ENCODE measurements around the gene PTGR3. TPM values are rescaled to one million over a fixed set of nuclear protein-coding genes. Genes with fewer than 3 reads are reported as not detected.

Gene PTGR3, protein sequence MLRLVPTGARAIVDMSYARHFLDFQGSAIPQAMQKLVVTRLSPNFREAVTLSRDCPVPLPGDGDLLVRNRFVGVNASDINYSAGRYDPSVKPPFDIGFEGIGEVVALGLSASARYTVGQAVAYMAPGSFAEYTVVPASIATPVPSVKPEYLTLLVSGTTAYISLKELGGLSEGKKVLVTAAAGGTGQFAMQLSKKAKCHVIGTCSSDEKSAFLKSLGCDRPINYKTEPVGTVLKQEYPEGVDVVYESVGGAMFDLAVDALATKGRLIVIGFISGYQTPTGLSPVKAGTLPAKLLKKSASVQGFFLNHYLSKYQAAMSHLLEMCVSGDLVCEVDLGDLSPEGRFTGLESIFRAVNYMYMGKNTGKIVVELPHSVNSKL
- 2.7 and 3.5 TPM in 2 replicates for polyA plus RNA-seq (2013)

DNA sequence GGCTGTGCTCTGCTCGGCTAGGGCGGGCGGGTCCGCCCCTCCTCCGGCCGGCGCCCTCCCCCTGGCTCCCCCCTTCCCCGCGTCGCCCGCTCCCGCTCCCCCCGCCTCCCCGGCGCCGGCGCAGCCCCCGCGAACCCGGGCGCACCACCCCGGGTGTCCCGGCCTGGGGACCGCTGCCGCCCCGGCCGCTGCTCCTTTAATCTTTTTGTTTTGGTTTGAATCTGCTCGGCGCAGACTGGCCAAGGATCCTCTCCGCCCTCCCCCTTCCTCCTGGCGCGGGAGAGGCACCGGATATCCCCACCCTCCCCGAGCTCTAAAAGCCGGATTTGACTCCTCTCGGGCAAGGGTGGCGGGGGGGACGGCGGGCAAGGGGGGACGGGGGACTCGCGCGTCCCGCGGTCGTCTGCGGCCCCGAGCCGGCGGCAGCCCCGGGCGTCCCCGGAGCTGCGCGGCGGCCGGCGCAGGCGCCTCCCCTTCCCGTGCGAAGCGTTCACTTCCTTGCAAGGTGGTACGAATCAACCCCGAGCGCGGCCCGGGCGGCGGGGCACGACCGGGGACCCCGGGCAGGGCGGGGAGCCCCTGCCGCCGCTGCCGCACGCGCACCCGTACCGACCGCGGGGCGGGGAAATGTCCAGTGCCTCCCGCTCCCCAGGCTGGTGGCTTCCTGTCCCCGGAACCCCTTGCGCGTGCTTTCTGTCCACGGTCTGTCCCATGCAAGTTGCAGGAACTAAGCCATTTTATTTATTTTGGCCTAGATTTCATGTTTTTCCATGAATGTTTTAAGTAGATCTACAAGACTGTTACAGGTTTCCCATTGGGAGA, at the start of gene PTGR3:
Gene PTGR3, minus strand, starts transcription at position 11 of the 822 bp plus-strand sequence. CDS start 81 bp downstream, outside the sequence.
- peaks cover 13 to 18% of the 10 kb centered on the region in 2 experiments for H3K4me1 ChIP-seq (ENCODE audit: control insufficient read depth in 1 of 2, insufficient read depth in 2 of 2, low read length in 2 of 2)
- no CpG with 5 or more reads among the region's 88 CpGs for WGBS (ENCODE audit: extremely low coverage, insufficient coverage, insufficient read length)
- peaks cover 8% of the 10 kb centered on the region for H3K79me1 ChIP-seq (ENCODE audit: low read length)
- H3K18ac ChIP-seq (ENCODE audit: low read length), result peak within 1 kb of the TSS; percentile 83
- H4K91ac ChIP-seq (ENCODE audit: low read depth, low read length), result peak within 1 kb of the TSS; percentile 97
- H3K27me3 ChIP-seq (ENCODE audit: insufficient read depth, low read length), result peaks cover 50% of the 10 kb centered on the region
- peaks cover 5% of the 10 kb centered on the region for H3K79me2 ChIP-seq (ENCODE audit: control insufficient read depth, insufficient read depth, low read length, poor library complexity)
- H3K4me3 ChIP-seq (ENCODE audit: low read depth, low read length), result peak within 1 kb of the TSS; percentile 83
- H2BK120ac ChIP-seq (ENCODE audit: insufficient read depth, low read length, poor library complexity), result peak within 1 kb of the TSS; percentile 71
- no peak within 1 kb of the TSS for H2AK5ac ChIP-seq (ENCODE audit: low read length)
- peak within 1 kb of the TSS; percentile 77 for H3K27ac ChIP-seq (ENCODE audit: low read depth, low read length)
- peak within 1 kb of the TSS; percentile 76 for H3K23ac ChIP-seq (ENCODE audit: low read length)
- H3K14ac ChIP-seq (ENCODE audit: low read length), result peak within 1 kb of the TSS; percentile 91
- H3K4ac ChIP-seq (ENCODE audit: low read depth, low read length), result peak within 1 kb of the TSS; percentile 67
- peak; percentile 30 to 63 for DNase-seq
- peak within 1 kb of the TSS; percentile 68 for H2BK5ac ChIP-seq (ENCODE audit: low read depth, low read length, poor library complexity)
- H3K9me3 ChIP-seq (ENCODE audit: insufficient read depth, low read depth, low read length), result peaks cover 4% of the 10 kb centered on the region
- peak within 1 kb of the TSS; percentile 84 for H4K12ac ChIP-seq (ENCODE audit: low read depth, low read length)
- no peaks in the 10 kb centered on the region for H3K36me3 ChIP-seq (ENCODE audit: control insufficient read depth in 1 of 2, insufficient read depth in 2 of 2, low read length in 2 of 2)
- no peak within 1 kb of the TSS for H2BK12ac ChIP-seq (ENCODE audit: low read length)
- peak within 1 kb of the TSS; percentile 93 for H4K8ac ChIP-seq (ENCODE audit: low read depth, low read length)
- peak within 1 kb of the TSS; percentile 84 for H3K4me2 ChIP-seq (ENCODE audit: low read length)
- H3K9ac ChIP-seq (ENCODE audit: low read length), result peak within 1 kb of the TSS; percentile 57
- H2AFZ ChIP-seq (ENCODE audit: insufficient read depth, low read length, poor library complexity), result peak within 1 kb of the TSS; percentile 99

- Histone ChIP-seq H3K9ac (ENCODE audit: low read length) (no peak overlapping the region), H3K18ac (ENCODE audit: low read length) (no peak overlapping the region), H2BK5ac (ENCODE audit: low read depth, low read length, poor library complexity) (no peak overlapping the region), H3K4me2 (ENCODE audit: low read length) (no peak overlapping the region), H2AFZ (ENCODE audit: insufficient read depth, low read length, poor library complexity) (no peak overlapping the region), H3K9me3 (ENCODE audit: insufficient read depth, low read depth, low read length) (peaks cover 2% of the 10 kb centered on the region), H3K23ac (ENCODE audit: low read length) (no peak overlapping the region), H4K91ac (ENCODE audit: low read depth, low read length) (no peak overlapping the region), H4K12ac (ENCODE audit: low read depth, low read length) (no peak overlapping the region), H3K4me1 (ENCODE audit: control insufficient read depth in 1 of 2, insufficient read depth in 2 of 2, low read length in 2 of 2) (peaks cover 0 to 1% of the 10 kb centered on the region in 2 experiments), H3K27me3 (ENCODE audit: insufficient read depth, low read length) (no peaks in the 10 kb centered on the region), H3K14ac (ENCODE audit: low read length) (no peak overlapping the region), H3K79me2 (ENCODE audit: control insufficient read depth, insufficient read depth, low read length, poor library complexity) (no peaks in the 10 kb centered on the region), H3K4ac (ENCODE audit: low read depth, low read length) (no peak overlapping the region), H3K27ac (ENCODE audit: low read depth, low read length) (no peak overlapping the region), H2AK5ac (ENCODE audit: low read length) (no peak overlapping the region), H2BK12ac (ENCODE audit: low read length) (no peak overlapping the region), H3K36me3 (ENCODE audit: control insufficient read depth in 1 of 2, insufficient read depth in 2 of 2, low read length in 2 of 2) (no peaks in the 10 kb centered on the region), H2BK120ac (ENCODE audit: insufficient read depth, low read length, poor library complexity) (no peak overlapping the region), H3K79me1 (ENCODE audit: low read length) (no peaks in the 10 kb centered on the region), H3K4me3 (ENCODE audit: low read depth, low read length) (no peak overlapping the region), H4K8ac (ENCODE audit: low read depth, low read length) (no peak overlapping the region)
- no peak for DNase-seq
- WGBS (ENCODE audit: extremely low coverage, insufficient coverage, insufficient read length), result no CpG with 5 or more reads among the region's 14 CpGs
Measured at GRCh38 chr18:75257605-75258004, 48.7 kb upstream of the PTGR3 start.

DNA sequence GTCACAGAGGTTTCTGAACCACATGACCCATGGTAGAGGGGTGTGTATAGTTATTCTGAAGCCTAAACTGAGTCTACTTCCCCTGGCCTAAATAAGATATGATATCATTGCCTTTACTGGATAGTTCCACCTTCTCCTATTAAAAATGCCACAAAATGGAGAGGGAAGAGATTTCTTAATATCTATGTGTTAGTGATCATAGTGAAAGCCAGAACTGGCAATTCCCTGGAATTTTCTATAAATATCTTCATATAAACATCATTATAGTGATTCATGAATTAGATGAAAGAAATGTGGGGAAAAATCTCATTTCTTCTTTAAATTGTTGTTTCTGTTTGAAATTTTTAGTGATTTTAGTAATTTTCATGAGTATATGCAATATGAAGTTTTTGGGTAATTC, 47.4 kb upstream of the PTGR3 start:
- H3K79me1 ChIP-seq (ENCODE audit: low read length), result no peaks in the 10 kb centered on the region
- no peak overlapping the region for H2BK12ac ChIP-seq (ENCODE audit: low read length)
- H3K27me3 ChIP-seq (ENCODE audit: insufficient read depth, low read length), result no peaks in the 10 kb centered on the region
- no peak overlapping the region for H3K4ac ChIP-seq (ENCODE audit: low read depth, low read length)
- H3K79me2 ChIP-seq (ENCODE audit: control insufficient read depth, insufficient read depth, low read length, poor library complexity), result no peaks in the 10 kb centered on the region
- H3K27ac ChIP-seq (ENCODE audit: low read depth, low read length), result no peak overlapping the region
- peaks cover 2% of the 10 kb centered on the region for H3K9me3 ChIP-seq (ENCODE audit: insufficient read depth, low read depth, low read length)
- H2AK5ac ChIP-seq (ENCODE audit: low read length), result no peak overlapping the region
- H3K4me2 ChIP-seq (ENCODE audit: low read length), result no peak overlapping the region
- no peak overlapping the region for H3K14ac ChIP-seq (ENCODE audit: low read length)
- no peak for DNase-seq
- H3K4me1 ChIP-seq (ENCODE audit: control insufficient read depth in 1 of 2, insufficient read depth in 2 of 2, low read length in 2 of 2), result peaks cover 0 to 1% of the 10 kb centered on the region in 2 experiments
- no peak overlapping the region for H2BK120ac ChIP-seq (ENCODE audit: insufficient read depth, low read length, poor library complexity)
- H4K12ac ChIP-seq (ENCODE audit: low read depth, low read length), result no peak overlapping the region
- H3K4me3 ChIP-seq (ENCODE audit: low read depth, low read length), result no peak overlapping the region
- no peak overlapping the region for H3K23ac ChIP-seq (ENCODE audit: low read length)
- no peaks in the 10 kb centered on the region for H3K36me3 ChIP-seq (ENCODE audit: control insufficient read depth in 1 of 2, insufficient read depth in 2 of 2, low read length in 2 of 2)
- no peak overlapping the region for H3K18ac ChIP-seq (ENCODE audit: low read length)
- H4K91ac ChIP-seq (ENCODE audit: low read depth, low read length), result no peak overlapping the region
- H2AFZ ChIP-seq (ENCODE audit: insufficient read depth, low read length, poor library complexity), result no peak overlapping the region
- no peak overlapping the region for H4K8ac ChIP-seq (ENCODE audit: low read depth, low read length)
- H2BK5ac ChIP-seq (ENCODE audit: low read depth, low read length, poor library complexity), result no peak overlapping the region
- H3K9ac ChIP-seq (ENCODE audit: low read length), result no peak overlapping the region

GRCh38 chr18:75255094-75255493, 46.2 kb upstream of the PTGR3 start:
- H3K23ac ChIP-seq (ENCODE audit: low read length), result no peak overlapping the region
- no peak overlapping the region for H3K4me3 ChIP-seq (ENCODE audit: low read depth, low read length)
- H2AK5ac ChIP-seq (ENCODE audit: low read length), result no peak overlapping the region
- no peak overlapping the region for H3K27ac ChIP-seq (ENCODE audit: low read depth, low read length)
- no peak for DNase-seq
- no peak overlapping the region for H3K4me2 ChIP-seq (ENCODE audit: low read length)
- no peaks in the 10 kb centered on the region for H3K79me2 ChIP-seq (ENCODE audit: control insufficient read depth, insufficient read depth, low read length, poor library complexity)
- H3K27me3 ChIP-seq (ENCODE audit: insufficient read depth, low read length), result no peaks in the 10 kb centered on the region
- no peak overlapping the region for H4K12ac ChIP-seq (ENCODE audit: low read depth, low read length)
- no CpG with 5 or more reads among the region's 3 CpGs for WGBS (ENCODE audit: extremely low coverage, insufficient coverage, insufficient read length)
- no peaks in the 10 kb centered on the region for H3K36me3 ChIP-seq (ENCODE audit: control insufficient read depth in 1 of 2, insufficient read depth in 2 of 2, low read length in 2 of 2)
- no peaks in the 10 kb centered on the region for H3K79me1 ChIP-seq (ENCODE audit: low read length)
- H3K9me3 ChIP-seq (ENCODE audit: insufficient read depth, low read depth, low read length), result no peaks in the 10 kb centered on the region
- H2BK120ac ChIP-seq (ENCODE audit: insufficient read depth, low read length, poor library complexity), result no peak overlapping the region
- H3K4ac ChIP-seq (ENCODE audit: low read depth, low read length), result no peak overlapping the region
- H2AFZ ChIP-seq (ENCODE audit: insufficient read depth, low read length, poor library complexity), result no peak overlapping the region
- H3K9ac ChIP-seq (ENCODE audit: low read length), result no peak overlapping the region
- H3K14ac ChIP-seq (ENCODE audit: low read length), result no peak overlapping the region
- no peak overlapping the region for H2BK12ac ChIP-seq (ENCODE audit: low read length)
- H3K4me1 ChIP-seq (ENCODE audit: control insufficient read depth in 1 of 2, insufficient read depth in 2 of 2, low read length in 2 of 2), result peaks cover 0 to 1% of the 10 kb centered on the region in 2 experiments
- H4K8ac ChIP-seq (ENCODE audit: low read depth, low read length), result no peak overlapping the region
- H4K91ac ChIP-seq (ENCODE audit: low read depth, low read length), result no peak overlapping the region
- H2BK5ac ChIP-seq (ENCODE audit: low read depth, low read length, poor library complexity), result no peak overlapping the region
- H3K18ac ChIP-seq (ENCODE audit: low read length), result no peak overlapping the region

Measured in trophoblast cell (in vitro differentiated cells and primary cell).